AG04450 (cell line): Measurements from ENCODE around the gene DHX34. TPM values are rescaled to one million over a fixed set of nuclear protein-coding genes. Genes with fewer than 3 reads are reported as not detected.

Experiments
- CTCF ChIA-PET: fragments of 300-600, 350-600 bp; formaldehyde crosslinking; extraction: SDS; loops from one replicate; lab custom pipeline; 2022; ENCODE audit warnings: antibody characterized with exemption, inconsistent platforms; lab: Charles Lee
- POLR2A ChIA-PET: fragments of 350-600 bp; formaldehyde crosslinking; extraction: SDS; loops from one replicate; lab custom pipeline; 2021; ENCODE audit warnings: antibody characterized with exemption, inconsistent platforms; lab: Yijun Ruan, JAX
- DNase-seq: peaks from one replicate; pipeline ENCODE4 v3.0.0-alpha.2; 2011; ENCODE audit warnings: low read depth, low spot score
- H3K27ac ChIP-seq: one replicate; pipeline ENCODE4 v1.5.1; 2012; ENCODE audit warnings: low read depth, low read length, control low read depth
- H3K27me3 ChIP-seq: one replicate; pipeline ENCODE4 v1.6.0; 2012; ENCODE audit warnings: low read length; ENCODE audit not compliant: control insufficient read depth, insufficient read depth
- H3K4me3 ChIP-seq: 2 replicates; pipeline ENCODE4 v1.5.1; 2011; ENCODE audit warnings: mild to moderate bottlenecking, low read depth, low read length, control low read depth
- H3K9me3 ChIP-seq: 2 replicates; pipeline ENCODE4 v1.5.1; 2012; ENCODE audit warnings: low read length; ENCODE audit not compliant: control insufficient read depth, insufficient read depth
- CTCF ChIP-seq: IDR thresholded peaks from 2 replicates; pipeline ENCODE4 v1.5.1; 2011; ENCODE audit warnings: low read depth, low read length, control low read depth, inconsistent platforms
- polyA plus RNA-seq: library from polyadenylated mRNA; depleted of rRNA; stranded (reverse); fragments of >200 nt; gene quantifications from 2 replicates; pipeline ENCODE4 v1.2.3, GENCODE V29; 2011

The DHX34 gene
- polyA plus RNA-seq, 1 experiment, result 4.2 TPM

DNA sequence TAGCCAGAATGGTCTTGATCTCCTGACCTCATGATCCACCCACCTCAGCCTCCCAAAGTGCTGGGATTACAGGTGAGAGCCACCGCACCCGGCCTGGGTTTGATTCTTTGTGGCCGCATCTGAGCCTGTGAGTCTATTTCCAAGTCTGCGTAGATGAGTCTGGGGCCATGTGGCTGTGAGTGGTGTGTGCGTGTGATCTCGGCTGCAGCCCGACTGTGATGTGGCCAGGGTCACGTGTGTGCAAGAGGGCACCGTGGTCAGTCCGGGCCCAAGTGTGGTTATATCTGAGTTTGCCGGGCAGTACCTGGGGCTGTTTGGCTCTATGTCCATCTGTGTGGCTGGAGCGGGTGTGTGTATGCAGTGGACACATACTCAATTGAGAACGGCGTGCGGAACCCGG is 64.8 kb downstream of the DHX34 start:
- CTCF ChIA-PET, result no interaction called here
- no peak overlapping the region for H3K4me3 ChIP-seq
- POLR2A ChIA-PET, result no interaction called here
- no peak for DNase-seq
- TF ChIP-seq CTCF, result no peak
- no peaks in the 10 kb centered on the region for H3K27me3 ChIP-seq
- H3K9me3 ChIP-seq, result no peaks in the 10 kb centered on the region
- H3K27ac ChIP-seq, result no peak overlapping the region

DNA sequence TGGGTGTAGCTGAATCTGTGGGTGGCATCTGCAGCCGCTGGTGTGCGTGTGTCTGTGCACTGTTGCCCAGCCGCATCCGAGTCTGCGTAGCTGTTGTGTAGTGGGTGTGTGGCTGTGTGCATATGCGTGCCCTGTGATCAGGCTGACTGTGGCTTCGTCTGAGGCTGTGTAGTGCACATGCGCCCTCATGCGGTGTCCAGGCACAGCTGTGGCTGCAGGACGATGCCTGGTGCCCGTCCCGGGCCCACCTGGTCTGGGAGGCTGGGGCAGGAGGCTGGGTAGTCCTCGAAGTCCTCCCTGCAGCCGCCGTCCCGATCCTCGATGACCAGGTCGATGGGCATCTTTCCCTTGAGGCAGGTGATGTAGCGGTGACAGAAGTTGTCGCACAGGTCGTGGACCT is 65.4 kb downstream of the DHX34 start:
- H3K27me3 ChIP-seq, result peaks cover 1% of the 10 kb centered on the region
- H3K9me3 ChIP-seq, result no peaks in the 10 kb centered on the region
- POLR2A ChIA-PET, result no interaction called here
- DNase-seq, result no peak
- H3K4me3 ChIP-seq, result no peak overlapping the region
- no peak for TF ChIP-seq CTCF
- no peak overlapping the region for H3K27ac ChIP-seq
- CTCF ChIA-PET, result no interaction called here

DNA sequence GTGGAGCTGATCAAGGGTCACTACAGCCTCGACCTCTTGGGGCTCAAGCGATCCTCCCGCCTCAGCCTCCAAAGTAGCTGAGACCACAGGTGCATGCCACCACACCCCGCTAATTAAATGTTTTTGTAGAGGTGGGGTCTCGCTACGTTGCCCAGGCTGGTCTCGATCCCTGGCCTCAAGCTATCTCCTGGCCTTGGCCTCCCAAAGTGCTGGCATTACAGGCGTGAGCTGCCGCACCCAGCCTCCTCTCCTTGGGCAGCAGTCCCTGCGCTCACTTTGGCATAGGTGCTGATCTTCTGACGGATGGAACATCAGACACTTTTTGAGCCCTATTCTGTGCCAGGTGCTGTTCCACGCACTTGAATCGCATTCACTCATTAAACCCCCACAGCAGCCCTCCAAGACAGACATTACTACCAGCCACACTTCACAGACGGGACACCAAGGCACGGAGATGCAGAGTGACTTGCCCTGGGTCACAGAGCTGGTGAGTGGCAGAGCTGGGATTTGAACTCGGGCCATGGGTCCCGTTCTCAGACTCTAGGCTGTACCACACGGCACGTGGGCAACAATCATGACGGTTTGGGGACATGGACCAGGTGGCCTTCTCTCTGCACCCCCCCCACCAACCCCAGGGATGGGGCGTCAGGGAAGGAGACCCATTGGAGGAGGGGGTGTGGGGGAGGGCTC is 67.0 kb downstream of the DHX34 start:
- ChIA-PET POLR2A (no interaction called here), CTCF (interaction anchor here (1.1 kb wide), 1 partner anchor 25 kb away, joined by 7 read pairs; no protein-coding TSS in a partner anchor)
- peaks cover 17% of the 10 kb centered on the region for H3K27me3 ChIP-seq
- no peak overlapping the region for H3K27ac ChIP-seq
- no peak for TF ChIP-seq CTCF
- no peak for DNase-seq
- H3K4me3 ChIP-seq, result no peak overlapping the region
- H3K9me3 ChIP-seq, result no peaks in the 10 kb centered on the region

DNA sequence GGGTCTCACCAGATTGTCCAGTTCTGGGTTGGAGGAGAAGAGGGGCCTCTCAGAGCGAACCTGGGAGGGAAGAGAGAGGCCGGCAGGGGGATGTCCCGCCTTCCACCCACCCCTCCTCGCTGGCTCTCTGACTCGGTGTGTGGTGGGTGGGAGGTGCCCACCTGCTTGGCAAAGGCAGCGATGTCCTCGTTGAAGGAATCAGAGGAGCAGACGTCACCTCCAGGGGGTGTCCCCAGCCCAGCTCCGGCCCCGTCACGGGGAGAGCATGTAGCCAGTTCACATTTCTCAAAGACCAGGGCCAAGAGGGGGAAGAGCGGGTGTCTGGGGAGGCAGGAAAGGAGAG is 67.5 kb downstream of the DHX34 start:
- peaks cover 22% of the 10 kb centered on the region for H3K27me3 ChIP-seq
- CTCF ChIA-PET, result interaction anchor here (1.1 kb wide), 1 partner anchor 25 kb away, joined by 7 read pairs; no protein-coding TSS in a partner anchor
- POLR2A ChIA-PET, result no interaction called here
- H3K4me3 ChIP-seq, result no peak overlapping the region
- TF ChIP-seq CTCF, result no peak
- no peak overlapping the region for H3K27ac ChIP-seq
- H3K9me3 ChIP-seq, result no peaks in the 10 kb centered on the region
- no peak for DNase-seq

- peaks cover 28% of the 10 kb centered on the region for H3K27me3 ChIP-seq
- POLR2A ChIA-PET, result no interaction called here
- H3K4me3 ChIP-seq, result peak overlapping the region; percentile 71
- CTCF ChIA-PET, result no interaction called here
- no peaks in the 10 kb centered on the region for H3K9me3 ChIP-seq
- H3K27ac ChIP-seq, result no peak overlapping the region
- DNase-seq, result no peak
- TF ChIP-seq CTCF, result no peak
Observed at GRCh38 chr19:47417107-47417745, 68.1 kb downstream of the DHX34 start.
